Measurements from ENCODE around the gene KCNK5.

The KCNK5 gene

GRCh38 chr6:39153766-39154397 lies 75.4 kb downstream of the KCNK5 start:
- no peak overlapping the region for H3K27ac ChIP-seq
- TF ChIP-seq, protein P1, sequence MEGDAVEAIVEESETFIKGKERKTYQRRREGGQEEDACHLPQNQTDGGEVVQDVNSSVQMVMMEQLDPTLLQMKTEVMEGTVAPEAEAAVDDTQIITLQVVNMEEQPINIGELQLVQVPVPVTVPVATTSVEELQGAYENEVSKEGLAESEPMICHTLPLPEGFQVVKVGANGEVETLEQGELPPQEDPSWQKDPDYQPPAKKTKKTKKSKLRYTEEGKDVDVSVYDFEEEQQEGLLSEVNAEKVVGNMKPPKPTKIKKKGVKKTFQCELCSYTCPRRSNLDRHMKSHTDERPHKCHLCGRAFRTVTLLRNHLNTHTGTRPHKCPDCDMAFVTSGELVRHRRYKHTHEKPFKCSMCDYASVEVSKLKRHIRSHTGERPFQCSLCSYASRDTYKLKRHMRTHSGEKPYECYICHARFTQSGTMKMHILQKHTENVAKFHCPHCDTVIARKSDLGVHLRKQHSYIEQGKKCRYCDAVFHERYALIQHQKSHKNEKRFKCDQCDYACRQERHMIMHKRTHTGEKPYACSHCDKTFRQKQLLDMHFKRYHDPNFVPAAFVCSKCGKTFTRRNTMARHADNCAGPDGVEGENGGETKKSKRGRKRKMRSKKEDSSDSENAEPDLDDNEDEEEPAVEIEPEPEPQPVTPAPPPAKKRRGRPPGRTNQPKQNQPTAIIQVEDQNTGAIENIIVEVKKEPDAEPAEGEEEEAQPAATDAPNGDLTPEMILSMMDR (IDR thresholded peaks at IDR 0.05): no peak
- no peak for TF ChIP-seq ZFX (IDR thresholded peaks at IDR 0.05; ENCODE audit: borderline replicate concordance)

DNA sequence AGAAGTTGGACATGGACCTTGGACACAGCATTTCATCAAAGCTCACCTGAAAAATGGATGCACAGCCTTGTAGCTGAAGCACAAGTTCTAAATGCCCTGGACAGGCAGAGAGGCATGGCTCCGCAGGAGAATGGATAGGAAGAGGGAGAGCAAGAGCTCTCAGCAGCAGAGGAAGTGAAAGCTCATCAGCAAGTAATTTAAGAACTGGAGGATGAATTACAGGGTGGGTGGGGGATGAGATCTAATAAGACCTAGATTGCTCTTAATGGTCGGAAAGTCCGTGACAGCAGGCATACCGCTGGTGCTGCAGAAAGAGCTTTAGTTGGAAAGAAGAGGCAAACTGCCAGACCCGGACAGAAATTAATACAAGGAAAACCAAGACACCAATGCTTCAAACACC lies 77.0 kb downstream of the KCNK5 start:
- no peak overlapping the region for H3K27ac ChIP-seq
- TF ChIP-seq ZFX (IDR thresholded peaks at IDR 0.05; ENCODE audit: borderline replicate concordance): no peak
- TF ChIP-seq, protein P1 (IDR thresholded peaks at IDR 0.05): no peak

GRCh38 chr6:39151211-39151610 lies 78.1 kb downstream of the KCNK5 start:
- no peak for TF ChIP-seq ZFX (IDR thresholded peaks at IDR 0.05; ENCODE audit: borderline replicate concordance)
- TF ChIP-seq, protein P1 (IDR thresholded peaks at IDR 0.05): no peak
- no peak overlapping the region for H3K27ac ChIP-seq

- TF ChIP-seq, protein P1 (IDR thresholded peaks at IDR 0.05): no peak
- no peak for TF ChIP-seq ZFX (IDR thresholded peaks at IDR 0.05; ENCODE audit: borderline replicate concordance)
- H3K27ac ChIP-seq: no peak overlapping the region
Measured at GRCh38 chr6:39144481-39145173, 84.6 kb downstream of the KCNK5 start.

DNA sequence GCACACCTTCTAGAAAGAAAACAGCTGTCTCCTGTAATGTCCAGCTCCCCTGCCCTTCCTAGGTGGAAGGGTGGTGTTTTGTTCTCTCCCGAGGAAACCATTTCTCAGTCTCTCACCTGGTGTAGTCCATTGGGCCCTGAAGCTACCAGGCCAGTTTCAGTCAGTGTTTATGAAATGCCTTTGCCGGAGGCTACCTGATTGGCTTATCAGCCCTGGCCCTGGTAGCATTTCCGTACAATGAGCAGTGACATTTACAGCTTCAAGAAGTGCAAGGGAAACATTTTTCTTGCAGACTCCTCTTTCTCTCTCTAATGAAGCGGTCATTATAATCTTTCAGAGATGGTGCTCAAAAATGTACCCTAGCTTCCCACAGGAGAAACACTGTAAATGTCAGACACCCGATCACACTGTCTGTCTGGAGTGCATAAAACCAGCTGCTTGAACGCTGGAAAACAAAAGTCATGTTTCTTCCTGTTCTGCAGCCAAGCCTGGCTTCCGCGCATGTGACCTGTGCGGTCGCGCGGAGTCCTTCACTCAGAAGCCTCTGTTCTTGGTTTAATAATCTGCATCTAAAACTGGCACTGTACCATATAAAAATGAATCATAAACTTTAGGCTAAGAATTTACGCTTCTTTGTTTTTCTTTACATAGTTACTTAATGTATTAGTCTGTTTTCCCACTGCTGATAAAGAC lies 85.9 kb downstream of the KCNK5 start:
- TF ChIP-seq, protein P1 (IDR thresholded peaks at IDR 0.05): no peak
- TF ChIP-seq ZFX (IDR thresholded peaks at IDR 0.05; ENCODE audit: borderline replicate concordance): no peak
- H3K27ac ChIP-seq: no peak overlapping the region

DNA sequence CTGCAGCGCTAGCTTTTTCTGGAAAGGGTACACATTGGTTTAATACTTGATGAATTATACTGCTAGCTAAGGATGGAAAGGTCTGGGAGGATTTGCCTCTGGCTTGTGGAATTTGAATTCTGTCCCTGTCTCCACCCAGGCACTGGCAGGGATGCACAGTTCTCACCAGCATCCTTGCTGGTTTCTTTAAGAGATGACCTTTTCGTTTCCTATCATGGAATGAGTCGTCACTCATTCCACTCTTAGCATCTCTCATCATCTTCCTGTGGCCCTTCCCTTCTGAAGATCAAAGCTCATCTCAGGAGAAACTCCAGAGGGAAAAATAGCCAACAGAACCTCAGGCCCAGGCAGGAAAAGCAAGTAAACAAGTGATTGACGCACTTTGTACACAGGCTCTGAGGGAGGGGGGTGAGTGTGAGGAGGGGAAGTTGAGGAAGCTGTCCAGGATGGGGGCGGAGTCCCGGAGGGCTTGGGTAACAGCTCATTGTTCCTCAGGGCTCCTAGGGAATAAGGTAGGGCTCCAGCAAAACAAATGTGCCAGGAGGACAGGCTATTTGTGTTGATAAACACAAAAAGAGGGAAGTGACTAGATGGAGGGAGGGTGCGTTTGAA lies 88.6 kb downstream of the KCNK5 start:
- H3K27ac ChIP-seq: no peak overlapping the region
- TF ChIP-seq, protein P1 (IDR thresholded peaks at IDR 0.05): no peak
- no peak for TF ChIP-seq ZFX (IDR thresholded peaks at IDR 0.05; ENCODE audit: borderline replicate concordance)
